Stomach (tissue), 9 donors: ENCODE data around the gene ADARB2. TPM values are rescaled to one million over a fixed set of nuclear protein-coding genes. Genes with fewer than 3 reads are reported as not detected.

ENCODE experiments used
- DNase-seq, 2 donors: peaks; one replicate each; pipeline versions ENCODE4 v3.0.0 to v3.0.0-alpha.2; 2013 to 2019
- H3K27ac ChIP-seq, 5 donors: fragments of 200-600 bp in 4 of 5; sonication (generic) in 4 of 5; one replicate each; pipeline ENCODE4 v1.5.1; 2013 to 2019; ENCODE audit warnings: mild to moderate bottlenecking in 1 of 5, moderate library complexity in 1 of 5
- H3K27me3 ChIP-seq, 3 donors: fragments of 200-600 bp; sonication (generic); one replicate each; pipeline ENCODE4 v1.5.1; 2017 to 2019; ENCODE audit warnings: mixed run types in 1 of 3
- H3K36me3 ChIP-seq, 4 donors: fragments of 200-600 bp; sonication (generic); 1 replicate in 3 of 4; 2 replicates in 1 of 4; pipeline ENCODE4 v1.5.1; 2016 to 2019
- H3K4me1 ChIP-seq, 4 donors: fragments of 200-600 bp; sonication (generic); one replicate each; pipeline ENCODE4 v1.5.1; 2016 to 2019
- H3K4me3 ChIP-seq, 4 donors: fragments of 200-600 bp; sonication (generic) in 3 of 4; one replicate each; pipeline ENCODE4 v1.5.1; 2016 to 2019; ENCODE audit warnings: mild to moderate bottlenecking in 1 of 4
- H3K9me3 ChIP-seq, 4 donors: fragments of 200-600 bp; sonication (generic); one replicate each; pipeline ENCODE4 v1.5.1; 2016 to 2019
- EP300 ChIP-seq: sonication (generic); formaldehyde crosslinking; IDR thresholded peaks from one replicate; pipeline ENCODE4 v1.6.1; 2017; ENCODE audit warnings: antibody characterized with exemption
- POLR2A ChIP-seq, 4 donors: fragments of 450-650 bp; IDR thresholded peaks; one replicate each; pipeline ENCODE4 v1.6.1; 2016; ENCODE audit warnings: antibody characterized with exemption in 4 of 4, control low read depth in 2 of 4, mild to moderate bottlenecking in 1 of 4, moderate library complexity in 1 of 4
- POLR2AphosphoS5 ChIP-seq, 3 donors: sonication (generic); formaldehyde crosslinking; IDR thresholded peaks; one replicate each; pipeline ENCODE4 v1.6.1; 2016; ENCODE audit warnings: antibody characterized with exemption in 3 of 3
- WGBS, 5 donors: extraction: QIAGEN DNeasy Blood & Tissue Kit in 3 of 5; methylation state at CpG; one replicate each; pipeline versions ENCODE4 v1.1.5 to v1.1.7; 2013 to 2018; 5-methylcytosine and 5-hydroxymethylcytosine counted together
- intact Hi-C: fragments of 100-400 bp; cut with DNase I; formaldehyde crosslinking; loops from one replicate; pipeline ENCODE4 v1.15.1; 2023; ENCODE audit warnings: low total_unique reads
- polyA plus RNA-seq, 3 donors: library from polyadenylated mRNA; stranded (reverse); fragments of 200-250 nt; gene quantifications; one replicate each; pipeline ENCODE4 v1.2.3, GENCODE V29; 2013
- total RNA-seq, 5 donors: library from RNA; depleted of rRNA; stranded (reverse); fragments of >200 nt; gene quantifications; one replicate each; pipeline versions ENCODE4 v1.1.0 to v1.2.3, GENCODE V29; 2014 to 2016
- TF ChIP-seq, protein P1 (sequence below), 7 experiments: fragments of 450-650 bp in 4 of 7; fragments of 200-600 bp in 3 of 7; sonication (generic) in 3 of 7; IDR thresholded peaks; one replicate each; pipeline ENCODE4 v1.5.1; 2016 to 2019; ENCODE audit warnings: antibody characterized with exemption in 7 of 7, control low read depth in 2 of 7, mild to moderate bottlenecking in 1 of 7
- donor health status: healthy with polysubstance abuse.
- donor health status: Bipolar disorder and iron deficiency.
- donor health status: healthy.

ADARB2 gene
- total and polyA plus RNA-seq, 8 donors: 0.55 to 4.1 (median 1.4) TPM; not detected in 1

DNA sequence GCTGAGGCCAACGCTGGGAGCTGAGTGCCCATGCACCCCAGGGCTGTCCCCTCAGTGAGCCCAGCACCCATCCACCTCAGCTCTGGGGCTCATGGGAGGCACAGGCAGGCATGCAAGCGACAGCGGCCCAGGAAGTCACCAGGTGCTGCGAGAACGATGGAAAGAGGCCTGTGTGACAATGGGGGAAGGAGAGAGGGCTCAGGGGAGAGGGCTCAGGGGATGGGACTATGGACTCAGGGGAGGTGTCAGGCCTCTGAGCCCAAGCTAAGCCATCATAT, 388.6 kb downstream of the ADARB2 start:
- intact Hi-C loops: no loop called here
- Histone ChIP-seq H3K36me3 (no peaks in the 10 kb centered on the region), H3K4me1 (no peaks in the 10 kb centered on the region), H3K27ac (no peak overlapping the region), H3K9me3 (no peaks in the 10 kb centered on the region), H3K27me3 (no peaks in the 10 kb centered on the region), H3K4me3 (no peak overlapping the region)
- TF ChIP-seq POLR2A (IDR thresholded peaks at IDR 0.05) (no peak), POLR2AphosphoS5 (IDR thresholded peaks at IDR 0.05) (no peak), EP300 (no peak)
- TF ChIP-seq, protein P1, sequence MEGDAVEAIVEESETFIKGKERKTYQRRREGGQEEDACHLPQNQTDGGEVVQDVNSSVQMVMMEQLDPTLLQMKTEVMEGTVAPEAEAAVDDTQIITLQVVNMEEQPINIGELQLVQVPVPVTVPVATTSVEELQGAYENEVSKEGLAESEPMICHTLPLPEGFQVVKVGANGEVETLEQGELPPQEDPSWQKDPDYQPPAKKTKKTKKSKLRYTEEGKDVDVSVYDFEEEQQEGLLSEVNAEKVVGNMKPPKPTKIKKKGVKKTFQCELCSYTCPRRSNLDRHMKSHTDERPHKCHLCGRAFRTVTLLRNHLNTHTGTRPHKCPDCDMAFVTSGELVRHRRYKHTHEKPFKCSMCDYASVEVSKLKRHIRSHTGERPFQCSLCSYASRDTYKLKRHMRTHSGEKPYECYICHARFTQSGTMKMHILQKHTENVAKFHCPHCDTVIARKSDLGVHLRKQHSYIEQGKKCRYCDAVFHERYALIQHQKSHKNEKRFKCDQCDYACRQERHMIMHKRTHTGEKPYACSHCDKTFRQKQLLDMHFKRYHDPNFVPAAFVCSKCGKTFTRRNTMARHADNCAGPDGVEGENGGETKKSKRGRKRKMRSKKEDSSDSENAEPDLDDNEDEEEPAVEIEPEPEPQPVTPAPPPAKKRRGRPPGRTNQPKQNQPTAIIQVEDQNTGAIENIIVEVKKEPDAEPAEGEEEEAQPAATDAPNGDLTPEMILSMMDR (IDR thresholded peaks at IDR 0.05): no peak
- DNase-seq: no peak
- 81 to 88% (median 84%) methylated on average over 5 of the region's 5 CpGs for WGBS, 5 donors

DNA sequence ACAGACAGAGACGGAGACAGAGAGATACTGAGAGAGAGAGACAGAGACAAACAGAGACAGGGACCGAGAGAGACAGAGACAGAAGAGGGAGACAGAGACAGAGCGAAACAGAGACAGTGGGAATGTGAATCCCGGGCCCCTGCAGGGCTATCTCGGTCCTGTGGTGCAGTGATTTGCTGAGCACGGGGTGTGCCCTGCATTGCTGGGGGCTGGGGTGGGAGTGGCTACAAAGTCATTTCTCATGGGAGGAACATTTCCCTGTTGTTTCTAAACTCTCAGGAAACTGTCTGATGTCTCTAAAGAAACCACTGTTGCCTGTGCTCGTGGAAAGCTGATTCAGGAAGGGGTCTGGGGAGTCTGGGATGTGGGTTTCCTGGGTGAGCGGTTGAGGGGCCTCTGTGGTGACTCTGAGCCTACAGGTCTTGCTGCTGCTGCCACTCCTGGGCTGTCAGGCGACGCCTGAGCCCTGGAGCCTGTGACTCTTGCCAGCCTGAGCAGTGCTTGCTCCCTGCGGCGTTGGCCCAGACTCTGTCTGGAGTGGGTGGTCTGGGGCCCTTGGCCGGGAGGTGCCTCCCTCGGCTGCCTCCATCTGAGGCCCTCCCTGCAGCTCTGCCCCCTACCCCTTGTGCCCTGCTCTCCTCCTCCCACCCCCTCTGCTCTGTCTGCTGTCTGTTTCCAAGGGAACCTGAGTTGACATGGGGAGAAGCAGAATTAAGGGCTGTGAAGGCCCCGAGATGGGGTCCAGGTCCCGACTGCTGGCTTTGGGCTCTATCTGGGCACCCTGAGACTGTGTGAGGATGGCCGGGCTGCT, 389.2 kb downstream of the ADARB2 start:
- WGBS, 5 donors: 53 to 66% (median 59%) methylated on average over 13 to 17 of the region's 17 CpGs
- no peaks in the 10 kb centered on the region for H3K4me1 ChIP-seq

GRCh38 chr10:1347525-1347924, 389.8 kb downstream of the ADARB2 start:
- H3K27me3 ChIP-seq: no peaks in the 10 kb centered on the region
- intact Hi-C loops: no loop called here
- no peak for DNase-seq
- no peak overlapping the region for H3K4me3 ChIP-seq
- TF ChIP-seq POLR2A (IDR thresholded peaks at IDR 0.05) (no peak), POLR2AphosphoS5 (IDR thresholded peaks at IDR 0.05) (no peak), EP300 (no peak)
- TF ChIP-seq, protein P1 (IDR thresholded peaks at IDR 0.05): no peak
- 91 to 96% (median 93%) methylated on average over 15 of the region's 15 CpGs for WGBS, 5 donors
- H3K27ac ChIP-seq: no peak overlapping the region
- no peaks in the 10 kb centered on the region for H3K4me1 ChIP-seq
- H3K36me3 ChIP-seq: no peaks in the 10 kb centered on the region
- no peaks in the 10 kb centered on the region for H3K9me3 ChIP-seq

More for the DNA sequence above, 389.2 kb downstream of the ADARB2 start:
- no peaks in the 10 kb centered on the region for H3K36me3 ChIP-seq
- no peak overlapping the region for H3K27ac ChIP-seq
- no peak for DNase-seq
- intact Hi-C loops: no loop called here
- TF ChIP-seq EP300 (no peak), POLR2AphosphoS5 (IDR thresholded peaks at IDR 0.05) (no peak), POLR2A (IDR thresholded peaks at IDR 0.05) (no peak)
- TF ChIP-seq, protein P1 (IDR thresholded peaks at IDR 0.05): no peak
- no peak overlapping the region for H3K4me3 ChIP-seq
- H3K27me3 ChIP-seq: no peaks in the 10 kb centered on the region
- no peaks in the 10 kb centered on the region for H3K9me3 ChIP-seq

DNA sequence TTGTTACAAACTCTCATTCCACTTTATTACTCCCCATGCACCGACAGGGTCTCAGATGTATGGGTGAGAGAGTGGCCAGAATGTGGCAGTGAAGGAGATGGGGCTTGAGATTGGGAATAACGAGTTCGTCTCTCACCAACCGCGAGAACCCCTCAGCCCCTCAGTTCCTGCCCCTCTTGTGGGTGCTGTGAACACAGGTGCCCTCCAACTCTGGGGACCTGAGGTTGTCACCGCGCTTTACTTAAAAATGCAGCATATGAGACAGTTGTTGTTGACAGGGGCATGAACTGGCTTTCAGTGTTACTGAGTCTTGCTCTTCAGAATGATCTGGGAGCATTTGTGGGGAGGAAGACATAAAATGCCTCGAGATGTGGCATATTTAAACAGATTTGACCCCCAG, 391.1 kb downstream of the ADARB2 start:
- Histone ChIP-seq H3K4me1 (no peaks in the 10 kb centered on the region), H3K9me3 (no peaks in the 10 kb centered on the region), H3K36me3 (no peaks in the 10 kb centered on the region), H3K27me3 (no peaks in the 10 kb centered on the region), H3K4me3 (no peak overlapping the region), H3K27ac (no peak overlapping the region)
- TF ChIP-seq EP300: no peak
- no peak for TF ChIP-seq POLR2AphosphoS5 (IDR thresholded peaks at IDR 0.05)
- no peak for TF ChIP-seq POLR2A (IDR thresholded peaks at IDR 0.05)
- TF ChIP-seq, protein P1 (IDR thresholded peaks at IDR 0.05): no peak
- WGBS, 5 donors: 84 to 95% (median 88%) methylated on average over 8 of the region's 8 CpGs
- no peak for DNase-seq
- intact Hi-C loops: no loop called here
